ENCODE results near the gene DDX41.
"Not testable (repeated sequence)": the region's sequence is repeated elsewhere in the genome, so short reads cannot be mapped to it uniquely, and the experiment has no call there.

DDX41 gene
- 44.0 to 130 (median 67.1) reads per million in 9 experiments for total RNA-seq

- H3K9me3 Mint-ChIP-seq: no peaks in the 10 kb centered on the region
- H3K4me1 Mint-ChIP-seq (ENCODE audit: low read depth in 2 of 2): peaks cover 51 to 61% of the 10 kb centered on the region in 2 donors
- peaks cover 31% of the 10 kb centered on the region for H3K36me3 Mint-ChIP-seq (ENCODE audit: insufficient read depth)
- H3K27ac Mint-ChIP-seq: peak within 1 kb of the TSS; percentile 88 to 93
- ATAC-seq (replicated peaks) (peak; percentile 84), DNase-seq (peak; percentile 91 to 92 (median 91))
- H3K27me3 Mint-ChIP-seq: no peaks in the 10 kb centered on the region
- peak within 1 kb of the TSS; percentile 87 to 93 for H3K4me3 Mint-ChIP-seq
These were observed at the start of gene DDX41 for GRCh38 chr5:177516601-177517568. Gene DDX41 (minus strand): TSS chr5:177516961. CDS start chr5:177516945, 16 bp downstream.

GRCh38 chr5:177565046-177565445 is 48.3 kb upstream of the DDX41 start:
- Mint-ChIP-seq H3K9me3 (no peaks in the 10 kb centered on the region), H3K4me1 (ENCODE audit: low read depth in 2 of 2) (no peaks in the 10 kb centered on the region), H3K27me3 (peaks cover 13 to 44% of the 10 kb centered on the region in 2 donors), H3K4me3 (no peak overlapping the region), H3K27ac (no peak overlapping the region), H3K36me3 (ENCODE audit: insufficient read depth) (no peaks in the 10 kb centered on the region)
- no peak for ATAC-seq (replicated peaks)
- DNase-seq: no peak

DNA sequence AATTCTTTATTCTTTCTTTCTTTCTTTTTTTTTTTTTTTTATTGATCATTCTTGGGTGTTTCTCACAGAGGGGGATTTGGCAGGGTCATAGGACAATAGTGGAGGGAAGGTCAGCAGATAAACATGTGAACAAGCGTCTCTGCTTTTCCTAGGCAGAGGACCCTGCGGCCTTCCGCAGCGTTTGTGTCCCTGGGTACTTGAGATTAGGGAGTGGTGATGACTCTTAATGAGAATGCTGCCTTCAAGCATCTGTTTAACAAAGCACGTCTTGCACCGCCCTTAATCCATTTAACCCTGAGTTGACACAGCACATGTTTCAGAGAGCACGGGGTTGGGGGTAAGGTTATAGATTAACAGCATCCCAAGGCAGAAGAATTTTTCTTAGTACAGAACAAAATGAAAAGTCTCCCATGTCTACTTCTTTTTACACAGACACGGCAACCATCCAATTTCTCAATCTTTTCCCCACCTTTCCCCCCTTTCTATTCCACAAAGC is 42.7 kb upstream of the DDX41 start:
- H3K27ac Mint-ChIP-seq; H3K4me3 Mint-ChIP-seq; H3K36me3 Mint-ChIP-seq (ENCODE audit: insufficient read depth); H3K9me3 Mint-ChIP-seq; ATAC-seq (replicated peaks); H3K4me1 Mint-ChIP-seq (ENCODE audit: low read depth in 2 of 2); H3K27me3 Mint-ChIP-seq; DNase-seq: not testable (repeated sequence)

- DNase-seq: no peak
- Mint-ChIP-seq H3K9me3 (no peaks in the 10 kb centered on the region), H3K36me3 (ENCODE audit: insufficient read depth) (peaks cover 5% of the 10 kb centered on the region), H3K4me1 (ENCODE audit: low read depth in 2 of 2) (peaks cover 17% of the 10 kb centered on the region in 2 donors), H3K27me3 (no peaks in the 10 kb centered on the region), H3K4me3 (no peak overlapping the region), H3K27ac (peak overlapping the region in 1 of 2 donors; percentile 35)
- no peak for ATAC-seq (replicated peaks)
These were observed 41.0 kb upstream of the DDX41 start for GRCh38 chr5:177557796-177558195.

DNA sequence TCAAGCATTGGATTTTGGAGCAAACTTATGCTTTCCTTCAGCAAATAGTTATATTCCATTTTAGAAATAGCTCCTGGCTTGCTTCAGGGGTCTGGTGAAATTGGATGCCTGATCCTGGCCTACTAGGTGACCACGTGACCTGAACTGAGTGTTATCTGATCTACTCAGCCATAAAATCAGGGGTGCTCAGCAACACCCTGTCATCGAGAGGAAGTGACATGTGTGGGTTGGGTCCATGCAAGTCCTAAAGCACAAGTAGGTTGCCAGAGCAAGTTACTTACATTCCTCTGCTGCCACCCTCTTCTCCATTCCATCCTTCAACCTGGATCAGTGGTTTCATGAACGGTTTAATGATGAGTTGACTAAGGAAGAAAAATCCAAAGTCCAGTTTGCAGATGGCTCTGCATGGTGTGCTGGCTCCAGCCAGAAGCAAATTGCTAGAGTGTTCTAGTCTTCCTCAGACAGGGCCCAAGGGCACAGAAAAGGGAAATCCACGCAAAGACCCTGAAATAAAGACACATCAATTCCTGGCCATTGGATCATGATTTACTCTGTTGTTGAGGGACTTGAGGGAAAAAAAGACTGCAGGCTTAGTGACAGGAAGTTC is 40.4 kb upstream of the DDX41 start:
- Mint-ChIP-seq H3K36me3 (ENCODE audit: insufficient read depth) (peaks cover 7% of the 10 kb centered on the region), H3K4me1 (ENCODE audit: low read depth in 2 of 2) (peaks cover 23% of the 10 kb centered on the region in 2 donors), H3K27ac (peak overlapping the region in 1 of 2 donors; percentile 35), H3K4me3 (no peak overlapping the region), H3K27me3 (no peaks in the 10 kb centered on the region), H3K9me3 (no peaks in the 10 kb centered on the region)
- DNase-seq (peak in 2 of 3 experiments; percentile 7 to 8), ATAC-seq (replicated peaks) (no peak)

- no peak for ATAC-seq (replicated peaks)
These were observed 38.9 kb upstream of the DDX41 start for GRCh38 chr5:177555665-177556064.

GRCh38 chr5:177555228-177555627 is 38.5 kb upstream of the DDX41 start:
- Mint-ChIP-seq H3K4me3 (peak overlapping the region; percentile 90 to 93), H3K9me3 (no peaks in the 10 kb centered on the region), H3K27me3 (no peaks in the 10 kb centered on the region), H3K27ac (no peak overlapping the region), H3K36me3 (ENCODE audit: insufficient read depth) (peaks cover 10% of the 10 kb centered on the region), H3K4me1 (ENCODE audit: low read depth in 2 of 2) (peaks cover 27 to 28% of the 10 kb centered on the region in 2 donors)
- ATAC-seq (replicated peaks) (no peak), DNase-seq (no peak)

More at GRCh38 chr5:177555665-177556064, 38.9 kb upstream of the DDX41 start:
- peaks cover 10% of the 10 kb centered on the region for H3K36me3 Mint-ChIP-seq (ENCODE audit: insufficient read depth)
- no peak overlapping the region for H3K27ac Mint-ChIP-seq
- DNase-seq: no peak
- H3K9me3 Mint-ChIP-seq: no peaks in the 10 kb centered on the region
- H3K27me3 Mint-ChIP-seq: no peaks in the 10 kb centered on the region
- H3K4me1 Mint-ChIP-seq (ENCODE audit: low read depth in 2 of 2): peaks cover 26 to 27% of the 10 kb centered on the region in 2 donors
- H3K4me3 Mint-ChIP-seq: no peak overlapping the region

GRCh38 chr5:177554474-177555111 is 37.8 kb upstream of the DDX41 start, which contains the start of gene FAM193B:
Gene FAM193B (minus strand): TSS chr5:177554563. CDS start chr5:177554458, 105 bp downstream.
- Mint-ChIP-seq H3K9me3 (no peaks in the 10 kb centered on the region), H3K36me3 (ENCODE audit: insufficient read depth) (peaks cover 10% of the 10 kb centered on the region), H3K27me3 (no peaks in the 10 kb centered on the region), H3K27ac (peak within 1 kb of the TSS; percentile 88 to 96), H3K4me1 (ENCODE audit: low read depth in 2 of 2) (peaks cover 27 to 28% of the 10 kb centered on the region in 2 donors), H3K4me3 (peak within 1 kb of the TSS; percentile 90 to 93)
- ATAC-seq (replicated peaks) (peak; percentile 96), DNase-seq (peak; percentile 93 to 97 (median 93))

DNA sequence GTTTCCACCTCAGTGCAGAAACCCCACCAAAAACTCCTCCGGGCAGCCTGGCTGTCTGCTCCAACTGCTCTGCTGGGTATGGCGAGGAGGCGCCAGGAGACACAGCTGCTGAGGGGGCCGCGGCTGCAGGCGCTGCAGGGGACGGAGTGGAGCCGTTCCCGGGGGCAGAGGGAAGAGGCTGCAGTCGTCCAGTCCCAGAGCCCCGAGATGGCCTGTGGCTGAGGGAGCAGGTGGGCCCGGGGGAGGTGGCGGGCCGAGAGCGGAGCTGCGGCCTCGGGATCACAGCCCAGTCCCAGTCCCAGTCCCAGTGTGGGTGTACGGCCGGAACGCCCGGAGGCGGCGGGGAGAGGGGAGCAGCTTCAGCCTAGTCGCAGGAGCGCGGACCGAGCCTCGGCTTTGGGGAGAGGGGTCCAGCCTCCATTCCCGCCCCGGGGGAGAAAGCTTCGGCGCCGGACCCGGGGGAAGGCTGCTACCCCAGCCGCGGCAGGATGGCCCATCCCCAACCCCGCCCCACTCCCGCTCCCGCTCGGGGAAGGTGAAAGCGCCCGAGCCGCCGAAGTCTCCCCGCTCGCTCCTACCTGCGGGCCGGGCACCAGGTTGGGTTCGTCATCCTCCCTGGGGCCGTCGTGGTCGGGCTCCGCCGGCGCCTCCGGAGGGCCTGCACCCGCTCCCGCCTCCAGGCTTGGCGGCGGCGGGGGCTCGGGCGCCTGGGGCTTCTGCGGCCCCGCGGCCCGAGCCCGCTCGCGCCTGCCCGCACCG is 37.1 kb upstream of the DDX41 start:
- peaks cover 10% of the 10 kb centered on the region for H3K36me3 Mint-ChIP-seq (ENCODE audit: insufficient read depth)
- no peaks in the 10 kb centered on the region for H3K9me3 Mint-ChIP-seq
- H3K27ac Mint-ChIP-seq: peak overlapping the region; percentile 88 to 96
- peak overlapping the region; percentile 90 to 93 for H3K4me3 Mint-ChIP-seq
- H3K27me3 Mint-ChIP-seq: no peaks in the 10 kb centered on the region
- H3K4me1 Mint-ChIP-seq (ENCODE audit: low read depth in 2 of 2): peaks cover 28 to 29% of the 10 kb centered on the region in 2 donors
- DNase-seq: peak; percentile 24 to 29 (median 28)
- ATAC-seq (replicated peaks): peak; percentile 54

GRCh38 chr5:177552839-177553455 is 36.2 kb upstream of the DDX41 start:
- peak overlapping the region; percentile 44 to 50 for H3K27ac Mint-ChIP-seq
- ATAC-seq (replicated peaks) (no peak), DNase-seq (no peak)

GRCh38 chr5:177550122-177550521 is 33.4 kb upstream of the DDX41 start:
- Mint-ChIP-seq H3K9me3 (no peaks in the 10 kb centered on the region), H3K27ac (no peak overlapping the region), H3K4me3 (no peak overlapping the region), H3K27me3 (no peaks in the 10 kb centered on the region), H3K4me1 (ENCODE audit: low read depth in 2 of 2) (peaks cover 38 to 52% of the 10 kb centered on the region in 2 donors), H3K36me3 (ENCODE audit: insufficient read depth) (peaks cover 17% of the 10 kb centered on the region)
- no peak for DNase-seq
- no peak for ATAC-seq (replicated peaks)

More at GRCh38 chr5:177552839-177553455, 36.2 kb upstream of the DDX41 start:
- H3K9me3 Mint-ChIP-seq: no peaks in the 10 kb centered on the region
- H3K4me1 Mint-ChIP-seq (ENCODE audit: low read depth in 2 of 2): peaks cover 30 to 37% of the 10 kb centered on the region in 2 donors
- H3K4me3 Mint-ChIP-seq: peak overlapping the region; percentile 75 to 90
- H3K27me3 Mint-ChIP-seq: no peaks in the 10 kb centered on the region
- H3K36me3 Mint-ChIP-seq (ENCODE audit: insufficient read depth): peaks cover 12% of the 10 kb centered on the region

DNA sequence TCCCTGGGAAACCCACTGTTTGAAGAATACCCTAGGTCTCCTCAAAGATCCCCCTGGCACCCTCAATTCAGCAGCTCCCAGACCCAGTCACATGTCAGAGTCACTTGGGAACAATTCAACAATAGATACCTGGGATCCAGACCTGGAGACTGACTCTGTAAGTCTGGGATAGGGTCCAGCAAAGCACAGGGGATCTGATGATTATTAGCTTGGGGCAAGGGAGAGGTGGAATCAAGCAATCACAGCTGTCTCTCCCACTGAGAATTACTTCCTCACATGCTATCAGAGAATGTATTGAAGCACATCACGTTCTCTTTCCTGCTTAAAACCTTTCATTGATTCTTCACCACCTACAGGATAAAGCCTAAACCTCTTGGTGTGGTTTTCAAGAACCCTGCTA is 31.7 kb upstream of the DDX41 start:
- H3K4me3 Mint-ChIP-seq: no peak overlapping the region
- DNase-seq (no peak), ATAC-seq (replicated peaks) (no peak)
- peaks cover 13% of the 10 kb centered on the region for H3K36me3 Mint-ChIP-seq (ENCODE audit: insufficient read depth)
- H3K27ac Mint-ChIP-seq: peak overlapping the region in 1 of 2 donors; percentile 77
- H3K27me3 Mint-ChIP-seq: no peaks in the 10 kb centered on the region
- H3K4me1 Mint-ChIP-seq (ENCODE audit: low read depth in 2 of 2): peaks cover 34 to 51% of the 10 kb centered on the region in 2 donors
- H3K9me3 Mint-ChIP-seq: no peaks in the 10 kb centered on the region
